ENCODE results near the gene CREB5.

- no peak for TF ChIP-seq CTCF (IDR thresholded peaks at IDR 0.05)
- TF ChIP-seq ZNF512 (CRISPR knock-in tag; IDR thresholded peaks at IDR 0.05; ENCODE audit: borderline replicate concordance): no peak
- TF ChIP-seq, protein P1, sequence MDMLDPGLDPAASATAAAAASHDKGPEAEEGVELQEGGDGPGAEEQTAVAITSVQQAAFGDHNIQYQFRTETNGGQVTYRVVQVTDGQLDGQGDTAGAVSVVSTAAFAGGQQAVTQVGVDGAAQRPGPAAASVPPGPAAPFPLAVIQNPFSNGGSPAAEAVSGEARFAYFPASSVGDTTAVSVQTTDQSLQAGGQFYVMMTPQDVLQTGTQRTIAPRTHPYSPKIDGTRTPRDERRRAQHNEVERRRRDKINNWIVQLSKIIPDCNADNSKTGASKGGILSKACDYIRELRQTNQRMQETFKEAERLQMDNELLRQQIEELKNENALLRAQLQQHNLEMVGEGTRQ (CRISPR knock-in tag; IDR thresholded peaks at IDR 0.05): no peak
- no peak for TF ChIP-seq HMGXB4 (CRISPR knock-in tag; IDR thresholded peaks at IDR 0.05)
- no peak for TF ChIP-seq MLX (CRISPR knock-in tag; IDR thresholded peaks at IDR 0.05)
- TF ChIP-seq NFE2L1 (CRISPR knock-in tag; IDR thresholded peaks at IDR 0.05): no peak
- no peak for TF ChIP-seq CREB1 (CRISPR knock-in tag; IDR thresholded peaks at IDR 0.05)
- TF ChIP-seq NR2C2 (CRISPR knock-in tag; IDR thresholded peaks at IDR 0.05): no peak
- TF ChIP-seq RELA (CRISPR knock-in tag; IDR thresholded peaks at IDR 0.05; ENCODE audit: borderline replicate concordance): no peak
- no peak for TF ChIP-seq ZNF671 (CRISPR knock-in tag; IDR thresholded peaks at IDR 0.05)
- TF ChIP-seq, protein P2, sequence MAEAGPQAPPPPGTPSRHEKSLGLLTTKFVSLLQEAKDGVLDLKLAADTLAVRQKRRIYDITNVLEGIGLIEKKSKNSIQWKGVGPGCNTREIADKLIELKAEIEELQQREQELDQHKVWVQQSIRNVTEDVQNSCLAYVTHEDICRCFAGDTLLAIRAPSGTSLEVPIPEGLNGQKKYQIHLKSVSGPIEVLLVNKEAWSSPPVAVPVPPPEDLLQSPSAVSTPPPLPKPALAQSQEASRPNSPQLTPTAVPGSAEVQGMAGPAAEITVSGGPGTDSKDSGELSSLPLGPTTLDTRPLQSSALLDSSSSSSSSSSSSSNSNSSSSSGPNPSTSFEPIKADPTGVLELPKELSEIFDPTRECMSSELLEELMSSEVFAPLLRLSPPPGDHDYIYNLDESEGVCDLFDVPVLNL (CRISPR knock-in tag; IDR thresholded peaks at IDR 0.05; ENCODE audit: borderline replicate concordance, low read depth): no peak
- TF ChIP-seq, protein P3, sequence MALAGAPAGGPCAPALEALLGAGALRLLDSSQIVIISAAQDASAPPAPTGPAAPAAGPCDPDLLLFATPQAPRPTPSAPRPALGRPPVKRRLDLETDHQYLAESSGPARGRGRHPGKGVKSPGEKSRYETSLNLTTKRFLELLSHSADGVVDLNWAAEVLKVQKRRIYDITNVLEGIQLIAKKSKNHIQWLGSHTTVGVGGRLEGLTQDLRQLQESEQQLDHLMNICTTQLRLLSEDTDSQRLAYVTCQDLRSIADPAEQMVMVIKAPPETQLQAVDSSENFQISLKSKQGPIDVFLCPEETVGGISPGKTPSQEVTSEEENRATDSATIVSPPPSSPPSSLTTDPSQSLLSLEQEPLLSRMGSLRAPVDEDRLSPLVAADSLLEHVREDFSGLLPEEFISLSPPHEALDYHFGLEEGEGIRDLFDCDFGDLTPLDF (CRISPR knock-in tag; IDR thresholded peaks at IDR 0.05): no peak
- TF ChIP-seq NR1H2 (CRISPR knock-in tag; IDR thresholded peaks at IDR 0.05): no peak
- TF ChIP-seq ZNF396 (CRISPR knock-in tag; IDR thresholded peaks at IDR 0.05; ENCODE audit: borderline replicate concordance): no peak
Measured at GRCh38 chr7:28452681-28453080, 40.4 kb downstream of the CREB5 start.
